A673 (cell line): ENCODE results near the gene DACT3. TPM values are rescaled to one million over a fixed set of nuclear protein-coding genes. Genes with fewer than 3 reads are reported as not detected.
A peak's percentile ranks its signal among the peaks of the same experiment; 100 is the strongest.

Experiments used
- BruUV-seq: library from RNA; stranded (reverse); fragments of 400-500 nt; replicated peaks from 2 replicates; lab custom pipeline; 2021; lab: Mats Ljungman, UMichigan
- CTCF ChIA-PET: fragments of 300-600 bp; sonication (Branson Sonifier 250); formaldehyde crosslinking; loops from one replicate; lab custom pipeline; 2022; ENCODE audit warnings: antibody characterized with exemption; lab: Charles Lee
- POLR2A ChIA-PET: fragments of 300-600 bp; sonication (Branson Sonifier 250); formaldehyde crosslinking; loops from one replicate; lab custom pipeline; 2022; ENCODE audit warnings: antibody characterized with exemption; ENCODE audit not compliant: low non-redundant PET; lab: Charles Lee
- DNase-seq: peaks from one replicate; pipeline ENCODE4 v3.0.0-alpha.2; 2015; ENCODE audit warnings: low spot score
- H3K27ac ChIP-seq: fragments of 200-600 bp; sonication (generic); 2 replicates; pipeline ENCODE4 v1.5.1; 2016; ENCODE audit warnings: mixed run types, low read depth, mild to moderate bottlenecking, mixed read lengths, antibody characterized with exemption, low read length; ENCODE audit not compliant: poor library complexity, severe bottlenecking
- H3K27me3 ChIP-seq: fragments of 200-600 bp; sonication (generic); replicated peaks from 2 replicates; pipeline ENCODE4 v1.6.1; 2017; ENCODE audit warnings: mixed run types, low read depth, mild to moderate bottlenecking, mixed read lengths, antibody characterized with exemption, low read length; ENCODE audit not compliant: insufficient read depth, poor library complexity
- H3K36me3 ChIP-seq: fragments of 200-600 bp; sonication (generic); 2 replicates; pipeline ENCODE4 v1.6.1; 2016; ENCODE audit warnings: mixed run types, mild to moderate bottlenecking, mixed read lengths, antibody characterized with exemption, low read length; ENCODE audit not compliant: insufficient read depth, poor library complexity, severe bottlenecking
- H3K4me1 ChIP-seq: fragments of 200-600 bp; sonication (generic); 2 replicates; pipeline ENCODE4 v1.6.1; 2017; ENCODE audit warnings: mixed run types, mild to moderate bottlenecking, mixed read lengths, antibody characterized with exemption, low read length; ENCODE audit not compliant: insufficient read depth, poor library complexity, severe bottlenecking
- H3K4me3 ChIP-seq: fragments of 200-600 bp; sonication (generic); 2 replicates; pipeline ENCODE4 v1.5.1; 2016; ENCODE audit warnings: low read depth, mixed run types, mild to moderate bottlenecking, mixed read lengths, low read length; ENCODE audit not compliant: poor library complexity, severe bottlenecking
- H3K9me3 ChIP-seq: fragments of 200-600 bp; sonication (generic); 2 replicates; pipeline ENCODE4 v1.6.1; 2016; ENCODE audit warnings: mixed run types, low read depth, mild to moderate bottlenecking, mixed read lengths, antibody characterized with exemption, low read length; ENCODE audit not compliant: poor library complexity, severe bottlenecking
- CTCF ChIP-seq: fragments of 300-800, 200-600 bp; sonication (generic); conservative IDR thresholded peaks from 2 replicates; pipeline ENCODE4 v1.5.1; 2017; ENCODE audit warnings: low read depth, mild to moderate bottlenecking, antibody characterized with exemption, low read length, moderate library complexity, mixed read lengths
- EZH2 ChIP-seq: fragments of 200-600 bp; sonication (generic); IDR thresholded peaks from 2 replicates; pipeline ENCODE4 v1.6.1; 2017; ENCODE audit warnings: borderline replicate concordance, low read depth, mild to moderate bottlenecking, mixed read lengths, antibody characterized with exemption, low read length; ENCODE audit not compliant: poor library complexity, severe bottlenecking
- intact Hi-C: fragments of 100-400 bp; cut with micrococcal nuclease; formaldehyde crosslinking; loops from one replicate; pipeline ENCODE4 v1.10.0; 2022; ENCODE audit not compliant: unreplicated experiment
- total RNA-seq: library from RNA; stranded (reverse); gene quantifications from 2 replicates; pipeline ENCODE4 v1.2.3, GENCODE V29; 2021

Gene DACT3
- total RNA-seq, 1 experiment from 2014 or later, result 0.32 TPM

- ChIA-PET CTCF (no interaction called here), POLR2A (no interaction called here)
- H3K27ac ChIP-seq, result no peak overlapping the region
- no peaks in the 10 kb centered on the region for H3K9me3 ChIP-seq
- peak; percentile 70 for DNase-seq
- no peak for TF ChIP-seq EZH2
- TF ChIP-seq CTCF, result peak; percentile 96
- no peaks in the 10 kb centered on the region for H3K27me3 ChIP-seq
- no TSS peak for BruUV-seq
- peaks cover 34% of the 10 kb centered on the region for H3K36me3 ChIP-seq
- H3K4me1 ChIP-seq, result no peaks in the 10 kb centered on the region
- H3K4me3 ChIP-seq, result no peak overlapping the region
- intact Hi-C loops, result no loop called here
Measured at GRCh38 chr19:46704379-46705076, 43.5 kb upstream of the DACT3 start.

DNA sequence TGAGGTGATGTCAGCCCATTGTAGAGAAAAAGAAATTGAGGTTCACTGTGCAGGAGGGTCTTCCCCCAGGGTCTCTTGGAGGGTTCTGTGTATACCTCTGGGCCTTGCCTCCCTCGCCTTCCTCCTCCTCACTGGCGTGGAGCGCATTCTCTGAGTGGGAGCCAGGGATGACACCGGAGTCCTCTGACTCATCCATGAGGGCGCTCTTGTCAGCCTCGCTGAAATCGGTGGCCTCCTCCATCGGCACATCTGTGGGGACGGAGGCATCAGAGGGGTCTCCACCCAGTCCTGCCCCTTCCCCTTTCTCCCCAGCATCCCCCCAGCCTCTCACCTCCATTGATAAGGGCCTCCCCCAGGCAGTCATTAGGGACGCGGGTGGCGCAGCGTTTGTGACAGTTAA lies 39.7 kb upstream of the DACT3 start:
- no peak for TF ChIP-seq CTCF
- no peak for TF ChIP-seq EZH2
- Histone ChIP-seq H3K4me1 (no peaks in the 10 kb centered on the region), H3K36me3 (peaks cover 49% of the 10 kb centered on the region), H3K27me3 (no peaks in the 10 kb centered on the region), H3K9me3 (no peaks in the 10 kb centered on the region), H3K4me3 (no peak overlapping the region), H3K27ac (no peak overlapping the region)
- ChIA-PET CTCF (no interaction called here), POLR2A (no interaction called here)
- intact Hi-C loops, result no loop called here
- no peak for DNase-seq
- no TSS peak for BruUV-seq

DNA sequence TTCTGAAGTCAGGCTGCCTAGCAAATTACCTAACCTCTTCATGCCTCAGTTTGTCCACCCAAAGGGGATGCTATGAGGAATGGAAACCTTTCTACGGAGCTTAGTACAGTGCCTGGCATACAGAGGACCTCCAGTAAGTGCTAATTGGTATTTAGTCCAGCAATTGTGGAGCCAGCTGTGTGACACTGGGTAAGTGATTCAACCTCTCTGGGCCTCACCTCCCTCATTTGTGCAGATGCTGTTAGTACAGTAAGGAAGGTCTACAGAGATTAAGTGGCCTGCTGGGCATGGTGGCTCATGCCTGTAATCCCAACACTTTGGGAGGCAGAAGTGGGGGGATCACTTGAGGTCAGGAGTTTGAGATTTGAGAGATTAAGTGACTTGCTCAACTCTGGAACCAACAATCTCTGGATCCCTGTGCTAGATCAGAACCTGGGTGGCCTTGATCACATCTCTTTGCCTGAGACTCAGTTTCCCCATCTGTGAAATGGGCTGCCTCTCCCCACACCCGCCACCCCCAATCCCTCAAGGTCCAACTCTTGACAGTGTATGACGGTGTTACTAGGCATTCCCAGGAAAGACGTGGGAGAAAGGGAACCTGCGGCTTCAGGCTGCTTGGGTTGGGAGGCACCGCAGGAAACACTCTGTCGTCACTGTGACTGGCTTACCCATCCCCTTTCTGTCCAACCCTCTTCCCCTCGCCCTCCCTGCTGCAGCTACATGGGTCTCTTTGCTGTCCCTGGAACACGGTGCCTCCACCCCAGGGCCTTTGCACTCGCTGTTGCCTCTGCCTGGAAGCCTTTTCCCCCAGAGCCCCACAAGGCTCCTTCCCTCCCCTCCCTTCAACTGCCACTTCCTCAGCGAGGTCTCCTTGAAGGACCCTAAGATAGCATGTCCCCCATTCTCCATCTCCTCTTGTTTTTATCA lies 37.7 kb upstream of the DACT3 start:
- Histone ChIP-seq H3K27ac (no peak overlapping the region), H3K4me1 (no peaks in the 10 kb centered on the region), H3K9me3 (no peaks in the 10 kb centered on the region), H3K27me3 (no peaks in the 10 kb centered on the region), H3K4me3 (no peak overlapping the region), H3K36me3 (peaks cover 48% of the 10 kb centered on the region)
- no TSS peak for BruUV-seq
- POLR2A ChIA-PET, result no interaction called here
- CTCF ChIA-PET, result no interaction called here
- intact Hi-C loops, result no loop called here
- no peak for TF ChIP-seq EZH2
- no peak for TF ChIP-seq CTCF
- DNase-seq, result no peak
